CD4-positive, alpha-beta T cell treated with Interleukin-21 for 1 hour (primary cell): Measurements from ENCODE around the gene PIK3CD.

Source experiments
- DNase-seq: peaks from one replicate; pipeline ENCODE4 v3.0.0-alpha.2; 2020

PIK3CD gene

GRCh38 chr1:9651565-9652378 is at the start of gene PIK3CD:
PIK3CD (plus strand) TSS chr1:9651731; CDS start chr1:9710456, 58,725 bp downstream.
- DNase-seq: peak; percentile 41

GRCh38 chr1:9601942-9602793 is 49.4 kb upstream of the PIK3CD start:
- DNase-seq: no peak

- DNase-seq: no peak
Measured at GRCh38 chr1:9602794-9603167, 48.8 kb upstream of the PIK3CD start.

- no peak for DNase-seq
Measured at GRCh38 chr1:9603307-9603706, 48.2 kb upstream of the PIK3CD start.

GRCh38 chr1:9603766-9604753 is 47.5 kb upstream of the PIK3CD start:
- no peak for DNase-seq

- no peak for DNase-seq
Measured at GRCh38 chr1:9604836-9605235, 46.7 kb upstream of the PIK3CD start.

GRCh38 chr1:9605946-9606455 is 45.5 kb upstream of the PIK3CD start:
- no peak for DNase-seq

GRCh38 chr1:9606458-9606857 is 45.1 kb upstream of the PIK3CD start:
- DNase-seq: no peak

- no peak for DNase-seq
Measured at GRCh38 chr1:9606948-9607347, 44.6 kb upstream of the PIK3CD start.

GRCh38 chr1:9607352-9607751 is 44.2 kb upstream of the PIK3CD start:
- no peak for DNase-seq

GRCh38 chr1:9609998-9610397 is 41.5 kb upstream of the PIK3CD start:
- no peak for DNase-seq

GRCh38 chr1:9610548-9610947 is 41.0 kb upstream of the PIK3CD start:
- DNase-seq: no peak

GRCh38 chr1:9611716-9612115 is 39.8 kb upstream of the PIK3CD start:
- DNase-seq: no peak

GRCh38 chr1:9612162-9612845 is 39.2 kb upstream of the PIK3CD start:
- no peak for DNase-seq

GRCh38 chr1:9612871-9613624 is 38.5 kb upstream of the PIK3CD start:
- no peak for DNase-seq

- no peak for DNase-seq
Measured at GRCh38 chr1:9613625-9614299, 37.8 kb upstream of the PIK3CD start.

- peak; percentile 58 for DNase-seq
Measured at GRCh38 chr1:9615316-9616063, 36.0 kb upstream of the PIK3CD start.

- no peak for DNase-seq
Measured at GRCh38 chr1:9618909-9619679, 32.4 kb upstream of the PIK3CD start.

- DNase-seq: no peak
Measured at GRCh38 chr1:9621032-9621431, 30.5 kb upstream of the PIK3CD start.
